Measurements from ENCODE around the gene TRIM56.

Gene TRIM56

GRCh38 chr7:101137651-101138212, 52.5 kb downstream of the TRIM56 start:
- DNase-seq, result no peak

- DNase-seq, result no peak
Measured at GRCh38 chr7:101138213-101138870, 53.1 kb downstream of the TRIM56 start.

- no peak for DNase-seq
Measured at GRCh38 chr7:101140339-101140699, 55.0 kb downstream of the TRIM56 start.

GRCh38 chr7:101140746-101141382, 55.6 kb downstream of the TRIM56 start:
- DNase-seq, result no peak
